Hematopoietic multipotent progenitor cell treated with erythropoietin and hydrocortisone succinate and interleukin-3 and kit ligand, for 6 days (in vitro differentiated cells): Measurements from ENCODE around the gene JMJD6.
"Not testable (repeated sequence)": the region's sequence is repeated elsewhere in the genome, so short reads cannot be mapped to it uniquely, and the experiment has no call there.

ENCODE experiments used
- DNase-seq: peaks from one replicate; pipeline ENCODE4 v3.0.0-alpha.2; 2015

Gene JMJD6

DNA sequence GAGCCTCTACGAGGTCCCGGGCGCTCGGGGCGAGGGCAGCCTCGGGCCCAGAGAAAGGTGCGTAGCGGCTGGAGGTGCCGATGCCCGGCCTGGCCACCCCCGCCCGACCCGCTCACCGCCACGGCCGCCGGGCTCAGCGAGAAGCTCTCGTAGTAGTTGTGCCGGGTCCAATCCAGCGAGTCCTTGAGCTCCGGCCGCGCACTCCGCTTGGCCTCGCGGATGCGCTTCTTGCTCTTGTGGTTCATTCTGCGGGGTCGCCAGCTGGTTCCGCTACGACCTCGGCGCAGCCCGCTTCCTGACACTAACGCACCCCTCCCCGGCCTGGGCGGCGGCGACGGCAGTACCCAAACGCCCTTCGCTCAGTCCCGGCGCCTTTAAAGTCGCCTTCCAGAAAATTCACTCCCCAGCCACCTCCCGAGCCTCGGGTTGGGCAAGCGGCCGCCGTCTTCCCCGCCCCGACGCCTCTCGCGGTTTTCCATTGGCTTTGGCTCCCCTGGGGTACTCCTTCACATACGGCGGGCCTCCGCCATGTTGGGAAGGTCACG is at the start of gene JMJD6:
JMJD6 (minus strand) TSS at position 376 of the 545 bp plus-strand sequence; CDS start at position 245, 131 bp downstream.
- peak; percentile 97 for DNase-seq

DNA sequence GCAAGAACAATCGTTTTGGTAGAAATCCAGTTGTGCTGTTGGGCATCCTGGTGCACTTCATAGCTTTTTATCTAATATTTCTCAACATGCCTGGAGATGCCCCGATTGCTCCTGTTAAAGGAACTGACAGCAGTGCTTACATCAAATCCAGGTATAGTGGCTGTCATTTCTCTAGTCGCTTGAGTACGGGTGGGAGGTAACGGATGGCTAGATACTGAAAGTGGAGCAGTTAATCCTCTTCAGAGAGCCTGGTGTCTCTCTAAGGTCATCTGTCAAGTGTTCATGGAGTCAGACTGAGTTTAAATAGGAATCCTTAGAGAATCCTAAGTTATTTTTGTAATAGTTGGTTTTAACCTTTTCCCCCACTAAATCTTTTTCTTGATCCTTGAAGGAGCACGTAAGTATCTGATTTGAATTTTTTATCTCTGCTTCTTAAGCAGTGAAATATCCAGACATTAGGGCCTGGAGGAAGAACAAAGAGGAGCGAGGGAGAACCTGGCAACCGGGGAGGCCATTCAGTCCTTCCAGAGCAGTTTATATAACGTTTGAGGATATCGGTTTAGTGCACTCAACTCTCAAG is 48.7 kb upstream of the JMJD6 start:
- DNase-seq: no peak

DNA sequence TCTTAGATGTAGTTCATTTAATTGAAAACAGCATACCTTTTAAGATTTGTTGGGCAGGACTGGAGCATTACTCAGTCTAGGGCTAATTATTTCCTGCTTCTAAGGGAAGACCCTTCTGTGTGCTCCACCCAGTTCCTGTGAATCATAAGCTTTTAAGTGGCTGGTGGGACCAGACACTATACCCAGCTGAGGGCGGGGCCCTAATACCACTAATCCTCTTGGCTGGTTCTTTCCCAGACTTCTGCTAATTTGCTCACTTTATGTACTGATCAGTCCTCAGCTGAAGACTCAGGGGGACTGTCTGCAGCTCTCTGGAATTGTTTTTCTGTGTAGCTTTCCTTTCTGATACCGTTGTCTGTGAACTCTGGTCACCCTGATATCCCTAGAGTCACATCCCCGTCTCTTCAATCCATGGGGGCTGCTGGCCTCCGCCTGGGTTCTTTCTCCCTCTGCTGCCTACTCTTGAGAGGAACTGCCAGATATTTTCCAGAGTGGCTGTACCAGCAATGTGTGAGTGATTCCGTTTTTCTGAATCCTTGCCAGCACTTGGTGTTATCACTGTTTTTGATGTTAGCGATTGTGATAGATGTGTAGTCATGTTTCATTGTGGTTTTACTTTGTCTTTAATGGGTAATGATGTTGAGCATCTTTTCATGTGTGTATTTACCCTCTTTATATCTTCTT is 46.6 kb upstream of the JMJD6 start:
- peak; percentile 78 for DNase-seq

DNA sequence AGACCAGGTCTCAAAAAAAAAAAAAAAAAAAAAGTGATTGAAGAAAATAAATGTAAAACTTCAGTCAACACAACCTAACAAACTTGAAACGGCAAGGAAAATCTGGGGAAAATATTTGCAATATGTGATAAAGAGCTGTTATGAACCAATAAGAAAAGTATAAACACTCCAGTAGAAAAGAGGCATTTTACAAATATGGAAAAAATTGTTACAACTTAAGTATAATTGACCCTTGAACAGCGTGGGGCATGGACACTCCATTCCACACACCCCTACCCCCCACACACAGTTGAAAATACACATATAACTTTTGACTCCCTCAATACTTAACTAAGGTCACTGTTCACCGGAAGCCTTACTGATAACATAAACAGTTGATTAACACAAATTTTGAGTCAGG is 32.2 kb upstream of the JMJD6 start:
- no peak for DNase-seq

DNA sequence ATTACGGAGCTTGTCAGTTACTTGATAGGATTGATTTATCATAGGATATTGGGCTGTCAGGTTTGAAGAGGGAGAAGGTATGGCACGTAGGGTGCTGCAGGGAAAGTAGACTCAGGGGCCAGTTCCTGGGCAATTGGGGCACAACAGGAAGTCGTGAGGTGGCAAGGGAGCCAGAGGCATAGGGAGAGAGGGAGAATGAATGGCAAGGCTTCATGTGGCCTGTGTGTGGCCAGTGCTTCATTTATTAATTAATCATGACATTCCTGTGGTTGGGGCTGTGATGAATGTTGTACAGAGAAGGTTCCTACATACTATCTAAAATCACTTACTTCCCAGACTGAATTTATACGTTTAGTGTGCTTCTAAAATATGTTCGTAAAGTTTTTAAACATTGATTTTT is 30.9 kb upstream of the JMJD6 start:
- DNase-seq: no peak

DNA sequence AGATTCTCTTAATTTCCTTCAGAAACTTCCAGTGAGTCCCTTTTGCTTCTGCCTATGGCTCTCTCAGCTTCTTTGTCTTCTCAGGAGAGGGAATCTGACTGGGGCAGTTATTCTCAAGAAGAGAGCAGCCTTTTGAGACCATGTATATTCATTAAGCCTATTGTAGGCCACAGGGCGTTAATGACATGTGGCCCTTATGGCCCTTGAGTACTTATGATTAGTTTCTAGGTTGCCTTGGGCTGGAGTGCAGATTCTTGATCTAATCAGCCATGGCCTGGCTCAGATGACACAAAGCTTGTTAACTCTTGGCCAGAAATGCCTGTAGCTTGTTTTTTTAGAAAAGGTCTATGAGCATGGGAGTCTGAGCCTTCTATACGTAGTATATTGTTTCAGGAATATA is 28.9 kb upstream of the JMJD6 start:
- peak; percentile 20 for DNase-seq

DNA sequence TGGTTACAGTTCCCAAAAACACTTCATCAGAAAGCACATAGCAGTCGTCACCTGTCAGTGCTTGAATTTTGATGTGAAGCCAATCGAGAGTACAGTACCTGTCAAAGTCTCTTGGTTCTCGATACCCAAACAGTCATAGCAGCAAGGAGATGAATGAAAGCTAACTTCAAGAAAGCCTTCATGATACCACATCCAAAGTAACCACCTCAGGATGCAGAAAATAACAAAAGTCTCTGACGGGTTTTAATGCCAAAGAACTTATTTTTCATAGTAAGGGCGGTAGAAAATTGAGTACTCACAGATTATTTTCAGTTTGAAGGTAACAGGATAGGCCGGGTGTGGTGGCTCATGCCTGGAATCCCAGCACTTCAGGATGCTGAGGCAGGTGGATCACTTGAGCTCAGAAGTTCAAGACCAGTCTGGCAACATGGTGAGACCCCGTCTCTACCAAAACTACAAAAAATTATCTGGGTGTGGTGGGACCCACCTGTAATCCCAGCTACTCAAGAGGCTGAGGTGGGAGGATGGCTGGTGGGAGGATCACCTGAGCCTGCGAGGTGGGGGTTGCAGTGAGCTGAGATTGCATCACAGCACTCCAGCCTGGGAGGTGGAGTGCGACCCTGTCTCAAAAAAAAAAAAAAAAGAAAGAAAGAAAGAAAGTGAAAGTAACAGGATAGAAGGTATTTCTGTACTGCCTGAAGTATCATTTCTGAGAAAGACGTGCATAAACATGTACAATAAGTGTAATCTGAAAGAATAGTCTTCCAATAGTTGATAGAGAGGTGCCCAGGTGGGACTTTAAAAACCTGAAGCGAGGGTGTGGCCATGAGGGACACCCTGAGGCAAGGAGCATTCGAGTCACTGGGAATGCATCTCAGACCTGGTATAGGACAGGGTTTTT is 26.9 kb upstream of the JMJD6 start:
- DNase-seq: no peak

DNA sequence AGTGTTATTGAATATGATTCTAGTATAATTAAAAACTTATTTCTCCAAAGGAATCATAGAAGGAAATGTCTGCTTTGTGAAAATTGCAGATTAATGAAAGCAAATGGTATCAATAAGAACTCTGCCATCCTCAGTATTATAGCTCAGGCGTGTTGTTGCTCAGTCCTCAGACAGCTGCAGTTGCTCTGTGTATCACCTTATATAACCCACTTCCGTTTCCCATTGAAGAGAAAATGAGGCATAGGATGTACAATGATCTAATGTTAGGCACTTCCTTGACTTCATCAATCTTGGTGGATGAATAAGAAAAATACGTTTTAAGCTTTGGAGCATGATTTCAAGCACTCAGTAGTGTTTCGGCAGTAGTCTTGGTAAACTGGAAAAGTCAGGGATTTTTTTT is 25.6 kb upstream of the JMJD6 start:
- DNase-seq: no peak

DNA sequence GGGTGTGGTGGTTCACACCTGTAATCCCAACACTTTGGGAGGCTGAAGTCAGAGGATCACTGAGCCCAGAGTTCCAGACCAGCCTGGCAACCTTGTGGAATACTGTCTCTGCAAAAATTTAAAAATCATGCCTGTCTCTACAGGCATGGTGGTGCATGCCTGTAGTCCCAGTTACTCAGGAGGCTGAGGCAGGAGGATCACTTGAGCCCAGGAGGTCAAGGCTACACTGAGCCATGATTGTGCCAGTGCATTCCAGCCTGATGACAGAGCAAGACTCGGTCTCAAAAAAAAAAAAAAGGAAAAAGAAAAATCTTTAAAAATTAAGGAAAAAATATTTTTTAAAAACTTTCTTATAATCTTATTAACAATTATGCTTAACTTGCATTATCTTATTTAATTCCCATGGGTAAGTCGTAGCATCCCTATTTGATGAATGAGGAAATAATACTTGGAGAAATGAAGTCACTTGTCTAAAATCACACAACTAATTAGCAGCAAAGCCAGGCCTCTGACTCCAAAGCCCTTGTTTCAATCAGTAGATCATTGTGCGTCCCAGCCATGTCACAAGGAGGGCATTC is 25.1 kb upstream of the JMJD6 start:
- no peak for DNase-seq

DNA sequence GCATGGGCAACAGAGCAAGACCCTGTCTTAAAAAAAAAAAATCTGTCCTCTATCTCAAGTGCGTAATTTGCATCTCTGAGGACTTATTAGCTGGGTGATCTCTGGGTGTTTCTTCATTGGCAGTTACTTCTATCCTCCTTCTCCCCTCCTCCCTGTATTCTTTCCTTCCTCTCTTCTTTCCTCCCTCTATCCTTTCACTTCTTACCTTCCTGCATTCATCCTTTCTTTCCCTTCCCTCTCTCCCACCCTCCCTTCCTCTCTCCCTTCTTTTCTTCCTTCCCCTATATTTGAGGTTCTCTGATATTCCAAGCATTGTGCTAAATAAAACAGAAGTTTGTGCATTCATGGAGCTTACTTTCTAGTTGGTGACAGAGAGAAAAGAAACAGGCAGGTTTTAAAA is 22.3 kb upstream of the JMJD6 start:
- no peak for DNase-seq

DNA sequence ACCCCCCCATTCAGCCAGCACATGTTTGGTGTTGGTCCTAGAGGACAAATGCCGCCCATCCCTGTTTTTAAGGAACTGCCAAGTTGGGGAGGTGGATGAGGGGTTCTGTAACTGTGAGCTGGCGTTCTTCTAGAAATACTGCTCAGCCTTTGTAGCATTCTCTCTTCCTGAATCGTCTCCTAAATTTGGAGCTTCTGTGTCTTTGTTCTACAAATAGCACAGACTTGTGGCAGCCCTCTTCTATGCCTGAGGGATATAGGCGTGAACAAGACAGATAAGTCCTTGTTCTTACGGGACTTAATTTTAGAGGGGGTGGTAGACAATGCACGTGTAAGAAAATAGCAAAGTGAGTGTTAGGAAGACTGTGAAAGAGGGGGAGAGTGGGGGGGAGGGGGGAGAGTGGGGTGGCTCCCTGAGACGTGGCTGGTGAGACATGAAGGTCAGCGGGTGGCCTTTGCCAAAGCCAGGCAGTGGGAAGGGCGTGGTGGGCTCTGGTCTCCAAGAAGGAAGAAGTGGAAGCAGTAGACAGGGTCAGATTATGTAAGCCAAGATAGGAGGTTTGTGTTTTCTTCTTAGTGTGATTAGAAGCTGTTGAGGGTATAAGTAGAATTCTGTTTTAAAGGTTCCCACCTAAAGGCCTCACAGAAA is 21.4 kb upstream of the JMJD6 start:
- DNase-seq: peak; percentile 28

DNA sequence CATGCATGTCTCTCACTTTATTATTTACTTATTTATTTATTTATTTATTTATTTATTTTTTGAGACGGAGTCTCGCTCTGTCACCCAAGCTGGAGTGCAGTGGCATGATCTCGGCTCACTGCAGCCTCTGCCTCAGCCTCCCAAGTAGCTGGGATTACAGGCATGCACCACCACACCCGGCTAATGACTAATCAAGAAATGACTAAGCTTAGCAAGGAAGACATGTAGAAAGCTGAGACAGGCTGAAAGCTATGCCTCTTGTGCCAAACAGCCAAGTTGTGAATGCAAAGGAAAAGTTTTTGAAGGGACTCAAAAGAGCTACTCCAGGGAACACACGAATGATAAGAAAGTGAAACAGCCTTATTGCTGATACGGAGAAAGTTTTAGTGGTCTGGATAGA is 19.4 kb upstream of the JMJD6 start:
- DNase-seq: peak; percentile 18

DNA sequence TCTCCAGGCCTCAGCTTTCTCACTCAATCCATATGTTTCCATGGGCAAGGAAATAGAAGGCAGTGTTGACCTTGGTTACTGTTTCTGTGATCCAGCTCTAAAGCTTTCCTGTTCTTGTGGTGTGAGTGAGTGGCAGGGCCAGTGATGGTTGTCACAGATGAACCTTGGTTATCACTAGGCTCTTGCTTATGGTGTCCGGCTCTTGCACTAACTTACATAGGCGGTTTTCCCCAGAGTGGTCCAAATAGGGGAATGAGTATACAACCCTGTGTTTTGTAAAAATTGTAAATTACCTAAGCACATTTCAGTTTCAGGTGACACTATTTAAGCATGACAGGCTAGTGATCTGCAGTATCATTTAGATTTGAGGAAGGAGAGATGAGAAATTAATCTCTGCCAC is 18.3 kb upstream of the JMJD6 start:
- DNase-seq: no peak

DNA sequence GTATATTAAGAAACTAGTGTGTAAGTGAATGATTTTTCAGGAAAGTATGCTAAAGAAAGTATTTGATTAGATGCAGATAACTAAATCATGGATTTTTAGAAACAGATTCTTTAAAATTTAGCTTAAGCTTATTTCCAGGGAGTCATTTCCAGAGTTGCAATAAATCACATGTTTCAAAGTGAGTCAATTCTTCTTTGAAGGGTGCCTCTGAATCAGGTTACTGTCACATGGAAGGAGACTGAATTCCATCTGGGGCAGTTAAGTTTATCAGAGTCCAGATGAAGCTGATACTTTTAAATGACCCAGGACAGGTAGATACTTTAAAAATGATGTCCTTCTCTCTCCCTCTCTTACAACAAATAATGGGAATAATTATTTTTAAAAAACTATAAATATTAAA is 16.6 kb upstream of the JMJD6 start:
- DNase-seq: no peak

DNA sequence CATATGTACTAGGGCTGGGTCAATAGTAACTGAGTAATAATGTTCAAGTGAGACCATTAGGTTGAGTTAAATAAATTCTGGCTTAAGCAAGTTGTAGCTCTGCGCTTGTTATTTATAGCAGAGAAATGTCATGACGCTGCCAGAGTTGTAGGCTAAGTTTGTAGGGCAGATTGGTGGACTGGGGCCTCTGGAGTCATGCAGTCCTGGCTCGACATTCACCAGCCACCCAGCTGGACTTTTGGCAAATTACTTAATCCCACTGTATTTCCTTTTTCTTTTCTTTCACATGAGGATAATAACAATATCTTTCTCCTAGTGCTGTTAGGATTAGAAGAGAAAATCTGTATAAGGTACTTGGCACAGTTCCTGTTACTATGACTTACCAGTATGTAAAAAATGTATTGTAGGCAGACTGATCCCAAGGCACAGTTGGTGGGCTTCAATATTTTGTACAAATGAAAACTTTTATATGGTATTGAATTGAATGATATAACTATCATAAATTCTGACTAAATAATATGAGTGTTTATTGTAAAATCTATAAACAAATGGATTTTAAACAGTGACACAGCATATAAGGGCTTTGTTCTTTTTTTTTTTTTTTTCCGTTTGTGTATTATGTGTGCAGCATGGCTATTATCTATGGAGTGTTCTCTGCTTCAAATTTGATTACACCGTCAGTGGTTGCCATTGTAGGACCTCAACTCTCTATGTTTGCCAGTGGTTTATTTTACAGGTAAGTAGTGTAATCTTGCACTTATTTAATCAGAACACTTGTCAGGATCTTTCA is 14.1 kb upstream of the JMJD6 start:
- peak; percentile 17 for DNase-seq

DNA sequence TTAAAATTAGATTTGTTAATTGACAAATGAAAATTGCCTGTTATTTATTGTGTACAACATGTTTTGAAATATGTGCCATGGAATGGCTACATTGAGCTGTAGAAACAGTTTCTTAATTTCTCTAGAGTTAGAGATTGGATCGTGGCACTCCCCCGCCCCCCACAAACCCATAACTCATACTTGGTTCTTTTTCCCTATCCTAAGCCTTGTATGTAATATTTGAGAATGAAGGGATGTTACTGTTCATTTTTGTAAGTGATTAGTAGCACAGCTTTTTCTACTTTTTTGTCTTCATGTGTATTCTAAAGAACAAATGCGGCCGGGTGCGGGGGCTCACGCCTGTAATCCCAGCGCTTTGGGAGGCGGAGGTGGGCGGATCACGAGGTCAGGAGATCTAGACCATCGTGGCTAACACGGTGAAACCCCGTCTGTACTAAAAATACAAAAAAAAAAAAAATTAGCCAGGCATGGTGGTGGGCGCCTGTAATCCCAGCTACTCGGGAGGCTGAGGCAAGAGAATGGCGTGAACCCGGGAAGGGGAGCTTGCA is 13.2 kb upstream of the JMJD6 start:
- not testable (repeated sequence) for DNase-seq

DNA sequence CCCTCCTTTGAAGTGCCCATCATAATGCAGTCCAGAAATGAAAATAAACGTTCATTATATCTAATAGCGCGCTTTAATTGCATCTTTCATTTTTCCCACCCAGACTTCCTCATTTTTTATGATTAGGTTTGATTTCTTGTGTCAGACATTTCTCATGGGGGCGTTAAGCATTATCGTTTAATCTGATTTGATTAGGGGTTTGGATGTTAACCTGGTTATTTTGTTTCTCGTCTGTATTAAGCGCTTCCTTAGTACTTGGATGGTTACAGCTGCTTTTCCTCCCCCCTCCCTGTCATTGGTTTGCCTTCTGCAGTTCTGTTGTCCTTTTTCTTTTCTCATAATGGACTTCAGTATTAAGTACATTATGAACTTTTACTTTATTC is 12.1 kb upstream of the JMJD6 start:
- peak; percentile 22 for DNase-seq

DNA sequence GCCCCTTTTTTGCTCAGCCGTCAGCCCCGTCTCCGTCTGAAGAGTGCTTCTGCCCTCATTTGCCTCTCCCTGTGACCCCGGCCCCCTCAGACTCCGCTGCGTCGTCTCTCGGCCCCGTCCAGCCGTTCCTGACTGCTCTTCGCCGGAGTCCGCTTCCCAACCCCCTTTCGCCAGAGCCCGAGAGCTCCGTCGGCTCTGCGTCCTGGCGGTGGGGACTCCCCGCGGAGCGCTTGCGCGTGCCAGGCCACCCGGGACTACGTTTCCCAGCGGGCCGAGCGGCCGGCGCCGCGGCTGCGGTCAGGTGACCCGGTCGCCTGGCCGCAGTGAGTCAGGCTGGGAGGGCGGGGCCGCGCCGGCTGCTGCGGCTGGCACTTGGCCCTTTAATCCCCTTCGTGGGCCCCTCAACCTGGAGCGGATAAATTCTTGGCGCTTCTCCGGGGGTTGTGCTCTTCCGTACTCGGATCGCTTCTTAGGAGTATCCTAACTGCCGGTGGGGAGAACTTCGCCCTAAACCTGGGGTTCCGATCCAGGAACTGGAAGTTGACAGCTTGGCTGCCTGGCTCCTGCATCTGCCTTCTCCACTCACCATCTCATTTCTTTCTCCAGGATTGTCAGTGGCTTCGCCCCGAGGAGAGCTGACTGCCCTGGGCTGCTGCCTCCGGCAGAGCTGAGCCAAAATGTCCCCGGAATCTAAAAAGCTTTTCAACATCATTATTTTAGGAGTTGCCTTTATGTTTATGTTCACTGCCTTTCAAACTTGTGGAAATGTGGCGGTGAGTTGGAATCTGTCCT is 11.5 kb upstream of the JMJD6 start, which contains the start of gene MFSD11:
MFSD11 (plus strand) TSS at position 444 of the 792 bp plus-strand sequence; CDS start at position 678, 234 bp downstream.
- peak; percentile 93 for DNase-seq

DNA sequence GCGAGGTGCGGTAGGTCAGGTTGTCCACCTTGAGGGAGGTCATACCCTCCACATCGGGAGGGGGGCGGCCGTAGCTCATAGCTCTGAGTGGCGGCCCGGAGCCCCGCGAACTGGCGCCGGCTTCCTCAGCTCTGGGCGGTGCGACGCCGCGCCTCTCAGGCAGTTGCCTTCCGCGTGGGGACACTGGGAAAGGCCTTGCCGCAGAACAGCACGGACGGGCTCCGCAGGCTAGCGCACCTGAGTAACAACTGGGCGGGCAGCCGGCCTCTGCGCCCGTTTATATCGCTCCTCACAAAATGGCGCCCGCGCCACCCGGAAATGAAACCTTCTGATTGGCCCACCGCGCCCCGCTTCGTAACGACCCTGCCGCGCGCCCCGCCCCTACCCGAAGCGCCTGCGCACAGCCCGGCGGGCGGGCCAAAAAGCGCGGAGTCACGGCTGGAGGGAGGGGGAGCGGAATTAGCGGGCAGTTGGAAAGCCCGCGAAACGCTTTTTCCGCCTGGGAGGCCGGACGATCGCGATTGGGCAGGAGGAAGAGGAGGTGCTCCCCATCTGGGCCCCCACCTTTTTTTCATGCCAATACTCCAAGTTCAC is 10.8 kb upstream of the JMJD6 start, which contains the start of gene SRSF2:
SRSF2 (minus strand) TSS at position 250 of the 594 bp plus-strand sequence; CDS start at position 79, 171 bp downstream.
- DNase-seq: peak; percentile 99
